DOHH2 (cell line): Measurements from ENCODE around the gene SEPTIN11.

ENCODE experiments used
- H3F3A ChIP-seq: fragments of 200-600 bp; sonication (generic), shearing (Covaris generic); 2 replicates; pipeline ENCODE4 v1.6.0; 2016; ENCODE audit warnings: antibody characterized with exemption, mild to moderate bottlenecking; ENCODE audit not compliant: control insufficient read depth, insufficient read depth
- H3K27ac ChIP-seq: fragments of 200-600 bp; sonication (generic); 2 replicates; pipeline ENCODE4 v1.5.1; 2014; ENCODE audit warnings: low read depth, mild to moderate bottlenecking, low read length, moderate library complexity
- H3K27me3 ChIP-seq: fragments of 200-600 bp; sonication (generic); 2 replicates; pipeline ENCODE4 v1.6.1; 2014; ENCODE audit warnings: mild to moderate bottlenecking, low read length, mixed read lengths; ENCODE audit not compliant: control insufficient read depth
- H3K36me3 ChIP-seq: fragments of 200-600 bp; sonication (generic); 2 replicates; pipeline ENCODE4 v1.6.1; 2014; ENCODE audit warnings: mild to moderate bottlenecking, low read length, moderate library complexity, mixed read lengths; ENCODE audit not compliant: control insufficient read depth
- H3K4me1 ChIP-seq: fragments of 200-600 bp; sonication (generic); 2 replicates; pipeline ENCODE4 v1.6.1; 2014; ENCODE audit warnings: mild to moderate bottlenecking, low read length, mixed read lengths; ENCODE audit not compliant: control insufficient read depth
- H3K4me2 ChIP-seq: fragments of 200-600 bp; sonication (generic); 2 replicates; pipeline ENCODE4 v1.6.0; 2014; ENCODE audit warnings: mild to moderate bottlenecking, low read length, moderate library complexity
- H3K4me3 ChIP-seq: fragments of 200-600 bp; sonication (generic); 2 replicates; pipeline ENCODE4 v1.5.1; 2014; ENCODE audit warnings: mild to moderate bottlenecking, low read length, mixed read lengths
- H3K79me2 ChIP-seq: fragments of 200-600 bp; sonication (generic); 2 replicates; pipeline ENCODE4 v1.6.1; 2014; ENCODE audit warnings: mild to moderate bottlenecking, low read length, mixed read lengths; ENCODE audit not compliant: control insufficient read depth
- H3K9me2 ChIP-seq: fragments of 200-600 bp; sonication (generic); replicated peaks from 2 replicates; pipeline ENCODE4 v1.6.1; 2014; ENCODE audit warnings: mild to moderate bottlenecking, low read length, mixed read lengths; ENCODE audit not compliant: control insufficient read depth
- H3K9me3 ChIP-seq: fragments of 200-600 bp; sonication (generic); 2 replicates; pipeline ENCODE4 v1.6.1; 2014; ENCODE audit warnings: antibody characterized with exemption, low read length, mixed read lengths; ENCODE audit not compliant: control insufficient read depth, insufficient read depth
- H4K20me1 ChIP-seq: fragments of 200-600 bp; sonication (generic); 2 replicates; pipeline ENCODE4 v1.6.0; 2014; ENCODE audit warnings: low read depth, mild to moderate bottlenecking, antibody characterized with exemption, low read length, moderate library complexity; ENCODE audit not compliant: control insufficient read depth, insufficient read depth
- EZH2phosphoT487 ChIP-seq: fragments of 200-600 bp; sonication (generic); IDR thresholded peaks from 2 replicates; pipeline ENCODE4 v1.6.1; 2017; ENCODE audit warnings: borderline replicate concordance, mild to moderate bottlenecking, antibody characterized with exemption, low read length, moderate library complexity, mixed read lengths
- TF ChIP-seq, protein P1 (sequence below): fragments of 200-600 bp; sonication (generic); IDR thresholded peaks from one replicate; pipeline ENCODE4 v1.5.1; 2014; ENCODE audit warnings: antibody characterized with exemption, mild to moderate bottlenecking, low read depth, low read length; ENCODE audit not compliant: poor library complexity, severe bottlenecking

The SEPTIN11 gene

DNA sequence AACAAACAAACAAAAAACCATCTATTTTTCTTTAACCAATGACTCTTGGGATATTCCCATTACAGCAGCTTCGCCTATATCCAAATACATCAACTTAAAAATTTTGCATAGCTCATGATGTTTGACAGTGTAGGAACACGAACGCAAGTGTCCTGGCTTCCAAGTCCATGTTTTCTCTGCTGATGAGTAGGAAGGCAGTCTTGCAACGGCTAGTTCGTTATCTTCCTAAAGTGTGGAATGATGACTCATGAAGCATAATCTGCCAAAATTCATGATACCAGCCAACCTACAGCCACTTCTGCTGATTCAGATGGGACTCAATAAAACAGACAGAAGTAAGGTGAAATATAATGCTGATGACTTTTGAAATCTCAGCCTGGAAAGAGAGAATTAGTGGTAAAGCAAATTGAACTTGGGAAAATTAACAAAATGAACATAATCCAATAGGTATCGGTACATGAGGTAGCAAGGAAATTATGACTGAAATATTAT lies 6.4 kb upstream of the SEPTIN11 start:
- Histone ChIP-seq H3K9me3 (no peaks in the 10 kb centered on the region), H3K4me1 (no peaks in the 10 kb centered on the region), H3K27me3 (no peaks in the 10 kb centered on the region), H3K36me3 (no peaks in the 10 kb centered on the region), H3K4me2 (no peak overlapping the region), H3K79me2 (no peaks in the 10 kb centered on the region), H4K20me1 (no peaks in the 10 kb centered on the region), H3F3A (no peaks in the 10 kb centered on the region), H3K9me2 (no peaks in the 10 kb centered on the region), H3K4me3 (no peak overlapping the region), H3K27ac (no peak overlapping the region)
- no peak for TF ChIP-seq EZH2phosphoT487
- TF ChIP-seq, protein P1, sequence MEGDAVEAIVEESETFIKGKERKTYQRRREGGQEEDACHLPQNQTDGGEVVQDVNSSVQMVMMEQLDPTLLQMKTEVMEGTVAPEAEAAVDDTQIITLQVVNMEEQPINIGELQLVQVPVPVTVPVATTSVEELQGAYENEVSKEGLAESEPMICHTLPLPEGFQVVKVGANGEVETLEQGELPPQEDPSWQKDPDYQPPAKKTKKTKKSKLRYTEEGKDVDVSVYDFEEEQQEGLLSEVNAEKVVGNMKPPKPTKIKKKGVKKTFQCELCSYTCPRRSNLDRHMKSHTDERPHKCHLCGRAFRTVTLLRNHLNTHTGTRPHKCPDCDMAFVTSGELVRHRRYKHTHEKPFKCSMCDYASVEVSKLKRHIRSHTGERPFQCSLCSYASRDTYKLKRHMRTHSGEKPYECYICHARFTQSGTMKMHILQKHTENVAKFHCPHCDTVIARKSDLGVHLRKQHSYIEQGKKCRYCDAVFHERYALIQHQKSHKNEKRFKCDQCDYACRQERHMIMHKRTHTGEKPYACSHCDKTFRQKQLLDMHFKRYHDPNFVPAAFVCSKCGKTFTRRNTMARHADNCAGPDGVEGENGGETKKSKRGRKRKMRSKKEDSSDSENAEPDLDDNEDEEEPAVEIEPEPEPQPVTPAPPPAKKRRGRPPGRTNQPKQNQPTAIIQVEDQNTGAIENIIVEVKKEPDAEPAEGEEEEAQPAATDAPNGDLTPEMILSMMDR, result no peak

- H3K27ac ChIP-seq, result no peak overlapping the region
- peaks cover 3% of the 10 kb centered on the region; the same call in 1 of the 2 replicates for H3K79me2 ChIP-seq
Measured at GRCh38 chr4:76943790-76944189, 5.8 kb upstream of the SEPTIN11 start.

DNA sequence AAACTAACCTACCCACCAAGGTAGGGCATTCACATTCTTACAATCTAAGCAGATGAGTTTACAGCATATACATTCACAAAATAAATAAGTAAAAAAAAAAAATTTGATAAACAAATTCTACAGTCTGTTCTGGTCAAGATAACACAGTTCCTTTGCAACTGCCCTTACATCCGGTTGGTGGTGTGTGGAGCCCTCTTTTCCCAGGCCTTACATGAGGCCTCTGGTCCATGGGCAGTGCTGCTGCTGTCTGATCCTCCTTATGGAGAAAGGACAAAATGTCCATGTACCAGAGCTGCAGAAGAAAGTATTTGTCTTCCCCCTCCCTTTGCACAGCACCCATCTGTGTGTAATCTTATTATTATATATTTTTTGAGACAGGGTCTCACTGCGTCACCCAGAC lies 2.2 kb upstream of the SEPTIN11 start:
- Histone ChIP-seq H3K9me3 (no peaks in the 10 kb centered on the region), H3K36me3 (no peaks in the 10 kb centered on the region), H3K4me3 (no peak overlapping the region), H3K4me2 (no peak overlapping the region), H3K4me1 (peaks cover 16% of the 10 kb centered on the region), H3K27me3 (no peaks in the 10 kb centered on the region), H3K9me2 (no peaks in the 10 kb centered on the region), H3K27ac (no peak overlapping the region), H3F3A (no peaks in the 10 kb centered on the region), H3K79me2 (peaks cover 29% of the 10 kb centered on the region), H4K20me1 (peaks cover 6% of the 10 kb centered on the region; the same call in 1 of the 2 replicates)
- TF ChIP-seq, protein P1, result no peak
- TF ChIP-seq EZH2phosphoT487, result no peak

More at GRCh38 chr4:76943790-76944189, 5.8 kb upstream of the SEPTIN11 start:
- no peaks in the 10 kb centered on the region for H4K20me1 ChIP-seq
- H3K9me2 ChIP-seq, result no peaks in the 10 kb centered on the region
- no peaks in the 10 kb centered on the region for H3K27me3 ChIP-seq
- H3K36me3 ChIP-seq, result no peaks in the 10 kb centered on the region
- no peaks in the 10 kb centered on the region for H3K9me3 ChIP-seq
- no peak overlapping the region for H3K4me2 ChIP-seq
- TF ChIP-seq, protein P1, result no peak
- H3F3A ChIP-seq, result no peaks in the 10 kb centered on the region
- H3K4me3 ChIP-seq, result no peak overlapping the region
- H3K4me1 ChIP-seq, result peaks cover 5% of the 10 kb centered on the region
